COLO668 (cell line): ENCODE data around the gene SGPL1.
A peak's percentile ranks its signal among the peaks of the same experiment; 100 is the strongest.
"Not testable (repeated sequence)": the region's sequence is repeated elsewhere in the genome, so short reads cannot be mapped to it uniquely, and the experiment has no call there.

Source experiments
- DNase-seq: peaks from one replicate; lab custom pipeline; 2025; ENCODE audit not compliant: unreplicated experiment; lab: John Stamatoyannopoulos, UW

SGPL1 gene

DNA sequence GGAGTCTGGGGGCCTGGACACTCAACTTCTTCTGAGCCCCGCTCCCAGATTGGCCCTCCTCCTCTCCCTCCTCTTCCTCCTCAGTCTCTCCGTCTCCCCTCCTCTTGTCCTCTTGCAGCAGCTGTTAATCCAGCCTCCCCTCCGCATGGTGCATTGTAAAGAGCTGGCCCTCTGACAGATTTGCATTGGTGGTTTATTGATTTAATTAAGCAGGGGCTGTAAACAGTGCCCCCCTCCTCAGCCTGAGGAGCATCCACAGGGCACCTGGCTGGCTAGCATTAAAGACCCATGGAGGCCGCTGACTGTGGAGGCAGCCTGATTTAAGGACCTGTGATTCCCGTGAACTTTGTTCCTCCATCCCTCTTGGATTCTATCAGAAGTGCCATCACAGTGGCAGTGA is 101.5 kb downstream of the SGPL1 start:
- no peak for DNase-seq

DNA sequence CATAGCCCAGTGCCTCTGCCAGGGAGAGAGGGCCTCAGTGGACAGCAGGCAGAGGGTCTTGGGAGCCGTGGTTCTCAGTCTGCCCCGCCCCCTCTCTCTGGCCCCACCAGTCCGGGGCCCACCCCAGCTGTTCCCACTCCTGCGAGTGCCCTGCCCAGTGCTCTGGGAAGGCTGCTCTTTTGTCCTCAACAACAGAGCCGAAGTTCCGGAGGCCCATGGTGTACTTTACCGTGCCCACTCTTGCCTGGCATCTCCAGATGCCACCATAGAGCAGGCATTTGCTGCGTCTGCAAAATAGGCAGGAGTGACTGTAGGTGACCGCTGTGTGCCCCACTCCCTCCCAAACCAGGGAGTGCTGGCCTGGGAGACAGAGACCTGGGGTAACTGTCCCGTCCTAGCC is 101.9 kb downstream of the SGPL1 start:
- no peak for DNase-seq

DNA sequence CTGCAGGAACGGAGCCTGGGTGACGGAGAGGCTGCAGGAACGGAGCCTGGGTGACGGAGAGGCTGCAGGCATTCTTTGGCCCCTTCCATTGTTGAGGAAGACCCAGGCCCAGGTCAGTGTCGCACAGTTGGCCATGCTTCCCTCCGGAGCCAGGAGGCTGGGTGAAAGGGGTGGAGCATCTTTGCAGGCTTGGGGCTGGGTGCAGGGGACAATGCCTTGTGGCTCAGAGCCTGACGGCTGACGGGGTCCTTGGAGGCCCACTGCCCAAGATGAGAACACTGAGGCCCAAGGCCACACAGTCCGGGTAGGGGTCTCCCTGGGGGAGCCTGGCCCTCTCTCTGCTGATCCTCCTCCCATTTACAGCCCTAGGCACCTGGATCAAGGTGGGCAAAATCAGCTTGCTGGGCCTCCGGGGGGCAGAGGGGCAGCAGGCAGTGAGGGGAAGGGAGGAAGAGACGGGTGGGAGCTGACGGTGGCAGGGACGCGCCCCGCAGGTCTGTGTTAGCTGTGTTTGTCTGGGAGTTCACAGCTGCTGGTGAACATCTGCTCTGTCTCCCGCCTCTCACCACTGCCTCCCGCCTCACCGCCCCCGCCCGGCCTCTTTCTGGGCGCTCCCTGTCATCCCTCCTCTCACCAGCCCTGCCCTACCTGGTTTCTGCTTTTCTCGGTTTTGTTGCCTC is 103.2 kb downstream of the SGPL1 start:
- peak; percentile 69 for DNase-seq

DNA sequence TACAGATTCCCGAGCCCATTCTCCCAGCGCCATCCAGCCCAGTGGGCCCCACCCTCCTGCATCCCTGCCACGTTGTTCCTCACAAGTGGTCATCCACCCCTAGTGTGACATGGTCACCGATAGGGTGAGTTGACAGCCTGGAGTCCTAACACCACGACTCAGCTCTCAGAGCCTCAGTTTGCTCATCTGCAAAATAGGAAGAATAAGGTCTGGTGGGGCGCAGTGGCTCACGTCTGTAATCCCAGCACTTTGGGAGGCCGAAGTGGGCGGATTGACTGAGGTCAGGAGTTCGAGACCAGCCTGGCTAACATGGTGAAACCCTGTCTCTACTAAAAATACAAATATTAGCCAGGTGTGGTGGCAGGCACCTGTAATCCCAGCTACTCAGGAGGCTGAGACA is 104.2 kb downstream of the SGPL1 start:
- DNase-seq: not testable (repeated sequence)

DNA sequence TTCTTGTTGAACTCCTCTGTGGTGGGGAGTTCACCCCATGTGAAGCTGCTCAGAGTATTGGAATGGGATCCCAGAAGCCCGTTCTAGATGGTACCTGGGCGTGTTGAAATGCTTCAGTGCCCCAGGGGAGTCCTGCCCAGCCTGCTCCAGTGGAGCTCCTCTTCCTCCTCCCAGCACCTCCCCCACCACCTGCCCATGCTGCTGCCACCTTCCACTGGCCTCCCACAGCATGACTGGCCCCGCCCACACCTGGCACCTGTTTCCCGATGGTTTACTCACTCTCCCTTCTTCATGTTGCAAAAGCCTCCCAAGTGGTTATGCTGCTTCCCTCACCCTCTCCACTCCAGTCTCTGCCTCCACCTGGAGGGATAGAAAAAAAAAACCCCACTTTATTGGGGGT is 104.8 kb downstream of the SGPL1 start:
- peak; percentile 84 for DNase-seq

DNA sequence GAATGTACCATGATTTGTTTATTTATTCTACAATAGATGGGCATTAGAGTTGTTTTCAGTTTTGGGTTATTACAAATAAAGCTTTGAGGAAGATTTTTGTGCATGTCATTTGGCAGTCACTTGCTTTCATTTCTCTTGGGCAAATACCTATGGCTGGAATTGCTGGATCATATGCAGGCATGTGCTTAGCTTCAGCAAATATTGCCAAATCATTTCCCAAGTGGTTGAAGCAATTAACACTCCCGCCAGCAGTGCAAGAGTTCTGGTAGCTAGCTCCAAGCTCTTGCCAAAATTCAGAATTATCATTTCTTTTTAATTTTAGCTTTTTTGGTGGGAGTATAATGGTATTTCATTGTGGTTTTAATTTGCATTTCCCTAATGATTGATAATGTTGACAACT is 105.5 kb downstream of the SGPL1 start:
- no peak for DNase-seq

DNA sequence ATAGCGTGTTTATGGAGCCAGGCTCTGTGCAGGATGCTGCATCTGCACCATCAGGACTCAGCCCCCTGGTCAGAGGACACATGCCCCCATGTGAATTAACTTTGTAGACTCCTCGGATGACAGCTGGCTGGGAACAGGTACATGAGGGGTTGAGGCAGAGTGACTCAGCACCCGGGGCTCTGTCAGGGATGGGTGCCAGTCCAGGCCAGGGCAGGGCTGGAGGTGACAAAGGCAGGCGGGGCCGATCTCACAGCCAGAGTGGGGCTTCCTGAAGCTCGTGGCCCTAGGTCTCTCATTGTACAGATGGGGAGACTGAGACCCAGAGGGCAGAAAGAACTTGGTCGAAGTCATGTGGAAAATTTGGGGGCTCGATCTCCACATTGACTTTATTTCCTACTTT is 107.9 kb downstream of the SGPL1 start:
- no peak for DNase-seq

DNA sequence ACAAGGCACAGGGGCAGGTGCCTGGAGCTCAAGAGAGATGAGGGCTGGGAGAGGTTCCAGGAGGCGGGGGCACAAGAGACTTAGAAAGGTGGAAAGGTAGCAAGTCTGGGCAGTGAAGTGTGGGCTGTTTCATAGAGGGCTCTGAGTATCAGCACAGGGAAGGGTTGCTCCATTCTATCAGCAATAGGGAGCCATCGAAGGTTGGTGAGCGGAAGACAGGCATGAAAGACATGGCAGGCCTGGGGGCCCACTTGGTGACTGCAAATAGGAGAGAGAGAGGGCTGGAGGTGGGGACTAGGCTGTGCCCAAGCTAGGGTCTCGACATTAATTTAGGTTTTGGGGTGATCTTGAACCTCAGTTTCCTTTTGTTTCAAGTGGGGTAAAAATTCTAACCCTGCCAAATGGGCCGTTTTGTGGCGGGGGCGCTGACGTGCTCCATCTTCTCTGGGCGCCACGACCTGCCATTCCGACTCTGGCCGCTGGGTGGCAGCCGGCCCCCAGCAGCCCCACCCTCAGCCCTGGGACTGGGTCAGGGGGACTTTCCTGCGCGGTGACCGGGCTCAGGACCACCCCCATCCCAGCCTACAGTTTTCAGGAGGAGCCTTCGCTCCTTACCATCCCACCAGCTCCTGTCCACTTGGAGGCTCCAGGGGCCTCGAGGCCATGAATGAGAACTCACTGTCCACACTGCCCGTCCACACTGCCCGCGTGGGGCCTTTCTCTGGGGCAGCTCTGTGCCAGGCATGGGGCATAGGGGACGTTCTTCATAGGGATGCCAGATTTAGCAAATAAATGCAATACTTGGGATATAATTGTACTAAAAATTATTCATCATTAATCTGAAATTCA is 109.9 kb downstream of the SGPL1 start:
- DNase-seq: peak; percentile 16

DNA sequence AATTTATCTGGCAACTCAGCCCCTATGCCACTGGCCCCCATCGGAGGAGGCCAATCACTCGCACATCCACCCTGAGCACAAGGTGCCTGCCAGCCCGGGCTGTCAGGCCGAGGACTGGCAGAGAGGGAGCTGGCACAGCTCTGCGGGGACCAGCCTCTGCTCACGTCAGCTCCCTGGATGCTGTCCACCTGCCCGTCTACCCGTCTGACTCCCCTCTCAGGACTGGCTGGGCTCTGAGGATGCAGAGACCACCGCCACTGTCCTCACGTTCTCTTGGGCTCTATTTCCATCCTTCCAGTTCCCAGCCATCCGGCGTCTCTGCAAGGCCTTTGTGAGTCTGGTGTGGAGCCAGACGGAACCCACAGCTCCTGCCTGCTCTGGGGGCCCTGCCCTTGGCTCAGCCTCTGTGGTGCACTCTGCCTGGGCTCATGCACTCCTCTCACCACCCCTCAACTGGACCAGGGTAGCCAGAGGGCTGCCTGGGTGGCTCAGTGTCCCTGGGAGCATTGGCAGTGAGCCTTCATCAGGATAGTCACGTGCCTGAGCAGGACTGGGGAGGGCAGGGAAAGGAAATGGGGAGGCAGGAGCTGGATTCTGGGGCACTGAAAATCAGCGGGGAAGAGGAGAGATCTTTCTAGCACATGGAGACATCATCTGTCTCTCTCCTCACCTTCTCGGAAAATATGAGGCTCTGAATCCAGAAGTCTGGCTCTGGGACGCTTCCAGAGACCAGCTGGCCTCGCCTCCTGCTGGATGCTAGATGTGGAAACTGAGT is 110.7 kb downstream of the SGPL1 start:
- DNase-seq: no peak

DNA sequence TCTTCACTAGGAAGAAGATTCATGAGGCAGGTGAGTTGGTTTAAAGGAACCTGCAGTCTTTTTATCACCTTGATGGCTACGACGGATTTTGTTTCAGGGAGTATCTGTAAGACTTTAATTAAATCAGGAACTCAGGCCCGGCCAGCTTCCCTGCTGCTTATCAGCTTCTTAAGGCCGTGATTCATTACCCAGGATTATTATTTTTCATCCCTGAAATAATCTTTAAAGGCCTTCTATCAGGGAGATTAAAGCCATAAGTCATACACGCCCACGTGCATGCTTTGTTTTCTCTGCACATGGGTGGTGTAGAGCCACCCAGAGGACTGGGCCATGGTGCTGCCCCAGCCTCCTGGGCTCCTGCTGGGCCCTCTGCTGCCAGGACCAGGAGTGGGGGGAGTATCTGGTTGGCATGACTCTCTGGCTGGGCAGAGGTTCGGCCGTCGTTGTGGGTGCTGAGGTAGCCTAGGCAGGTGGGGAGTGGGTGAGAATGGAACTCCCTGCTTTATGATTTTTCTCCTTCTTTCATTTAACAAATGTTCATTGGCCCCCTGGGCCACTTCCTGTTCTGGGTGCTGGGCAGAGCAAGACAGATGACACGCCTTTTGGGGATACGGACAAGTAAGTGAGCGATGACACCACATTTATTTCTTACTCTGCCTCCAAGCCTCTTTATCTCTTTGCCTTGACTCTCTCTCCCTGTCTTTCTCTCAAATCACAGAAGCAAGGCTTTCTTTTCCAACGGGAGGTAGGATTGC is 111.6 kb downstream of the SGPL1 start:
- no peak for DNase-seq

DNA sequence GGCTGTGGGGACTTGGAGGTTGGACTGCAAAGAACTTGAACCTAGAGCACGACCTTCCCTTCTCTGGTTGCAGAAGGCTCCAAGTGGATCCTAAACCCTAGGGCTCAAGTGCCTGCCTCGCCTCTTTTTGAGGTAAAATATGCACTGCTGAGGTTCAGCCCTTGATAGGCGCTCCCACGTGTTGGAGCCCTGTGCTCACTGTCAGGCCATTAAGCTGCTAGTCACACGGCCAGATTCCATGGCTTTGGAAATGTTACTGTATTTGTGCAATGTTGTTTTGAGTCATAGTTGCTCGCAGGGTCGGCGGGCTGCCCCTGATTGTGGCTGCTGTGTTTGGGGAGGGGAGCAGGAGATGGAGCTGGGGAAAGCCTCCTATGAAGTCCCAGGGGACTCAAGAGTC is 112.4 kb downstream of the SGPL1 start:
- no peak for DNase-seq

DNA sequence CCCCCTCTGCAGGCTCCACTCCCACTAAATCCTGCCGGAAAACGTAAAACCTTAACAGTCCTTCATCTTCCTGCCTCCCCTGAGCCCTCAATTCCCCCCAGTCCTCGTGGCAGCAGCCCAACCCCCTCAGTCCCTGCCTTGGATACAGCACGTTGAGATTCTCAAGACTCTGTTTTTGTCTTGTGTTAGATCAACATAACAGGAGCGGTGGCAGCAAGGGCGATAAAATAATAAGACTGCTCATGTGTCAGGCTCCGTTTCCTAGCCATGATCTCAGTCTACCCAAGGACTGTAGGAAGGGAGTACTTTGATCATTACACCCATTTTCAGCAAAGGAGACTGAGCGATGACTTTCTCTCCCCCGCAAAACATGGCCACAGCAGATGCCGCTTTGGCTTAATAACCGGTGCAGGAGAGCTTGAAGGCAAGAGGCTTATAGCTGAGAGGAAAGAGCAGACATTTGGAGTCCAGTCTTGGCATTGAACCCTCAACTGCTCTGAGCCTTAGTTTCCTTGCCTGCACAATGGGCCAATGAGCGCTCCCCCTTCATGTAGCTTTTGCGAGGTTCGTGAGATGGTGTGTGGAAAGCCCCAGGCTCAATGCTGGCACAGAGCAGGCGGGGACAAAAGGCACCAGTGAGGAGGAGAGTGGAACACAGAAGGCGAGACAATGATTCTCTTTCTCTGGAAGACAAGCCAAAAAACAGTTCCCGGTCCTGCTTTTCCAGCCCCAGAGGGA is 114.7 kb downstream of the SGPL1 start:
- no peak for DNase-seq
